ENCODE results near the gene IFI16. TPM values are rescaled to one million over a fixed set of nuclear protein-coding genes. Genes with fewer than 3 reads are reported as not detected.
"Not testable (repeated sequence)": the region's sequence is repeated elsewhere in the genome, so short reads cannot be mapped to it uniquely, and the experiment has no call there.

The IFI16 gene
- total RNA-seq, 2 donors from 2014 or later = 226 to 314 TPM

DNA sequence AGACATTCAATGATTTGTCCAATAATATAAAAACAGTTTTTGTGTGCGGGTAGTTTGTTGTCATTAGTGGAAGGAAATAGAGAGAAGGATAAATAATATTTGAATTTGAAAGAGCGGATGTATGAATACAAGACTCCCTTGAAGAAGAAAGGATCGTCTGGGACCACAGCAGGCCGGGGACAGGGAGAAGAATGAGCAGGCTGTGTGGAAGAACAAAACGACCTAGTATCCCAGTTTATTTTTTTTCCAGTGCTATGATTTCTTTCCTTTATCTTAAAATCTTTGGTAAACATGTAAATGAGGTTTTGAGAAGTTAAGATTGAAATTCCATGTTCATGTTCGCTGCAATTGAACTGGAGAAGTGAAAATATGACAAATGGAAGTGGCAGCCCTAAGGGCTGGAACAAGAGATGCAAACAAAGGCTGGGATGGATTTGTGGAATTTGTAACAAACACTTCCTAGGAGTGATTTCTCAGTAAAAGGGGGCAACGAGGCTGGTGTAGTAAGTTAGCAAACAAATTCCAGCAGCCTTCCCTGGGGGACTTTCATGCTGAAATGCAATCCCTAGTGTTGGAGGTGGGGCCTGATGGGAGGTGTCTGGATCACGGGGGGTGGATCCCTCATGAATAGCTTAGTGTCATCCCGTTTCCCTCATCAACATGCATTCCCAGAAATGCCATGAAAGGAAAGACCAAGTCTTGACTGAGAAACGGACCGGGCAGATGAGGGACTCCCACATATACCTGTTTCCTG is 10.2 kb upstream of the IFI16 start:
- H3K27ac Mint-ChIP-seq = no peak overlapping the region
- DNase-seq (ENCODE audit: low spot score in 2 of 2) = no peak
- H3K9me3 Mint-ChIP-seq = no peaks in the 10 kb centered on the region
- no peak for ATAC-seq
- peaks cover 0 to 10% of the 10 kb centered on the region in 2 donors for H3K36me3 Mint-ChIP-seq

DNA sequence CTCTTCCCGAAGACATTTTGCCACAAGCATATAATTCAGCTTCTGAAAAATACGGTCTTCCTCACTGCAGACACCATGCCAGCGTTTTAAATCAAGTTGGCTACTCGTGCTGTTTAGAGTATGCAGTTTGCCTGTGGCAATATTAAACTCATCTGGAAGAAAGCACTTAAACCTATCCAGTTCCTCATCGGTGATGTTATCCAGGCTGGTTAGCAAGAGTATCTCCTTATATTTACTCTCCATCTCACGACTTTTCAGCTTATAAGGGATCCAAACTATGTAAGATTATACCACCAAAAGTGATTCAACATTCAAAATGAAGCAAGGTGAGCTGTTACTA is 9.7 kb upstream of the IFI16 start:
- Mint-ChIP-seq H3K27ac (no peak overlapping the region), H3K9me3 (no peaks in the 10 kb centered on the region), H3K36me3 (peaks cover 0 to 10% of the 10 kb centered on the region in 2 donors)
- DNase-seq (ENCODE audit: low spot score in 2 of 2) = no peak
- no peak for ATAC-seq

DNA sequence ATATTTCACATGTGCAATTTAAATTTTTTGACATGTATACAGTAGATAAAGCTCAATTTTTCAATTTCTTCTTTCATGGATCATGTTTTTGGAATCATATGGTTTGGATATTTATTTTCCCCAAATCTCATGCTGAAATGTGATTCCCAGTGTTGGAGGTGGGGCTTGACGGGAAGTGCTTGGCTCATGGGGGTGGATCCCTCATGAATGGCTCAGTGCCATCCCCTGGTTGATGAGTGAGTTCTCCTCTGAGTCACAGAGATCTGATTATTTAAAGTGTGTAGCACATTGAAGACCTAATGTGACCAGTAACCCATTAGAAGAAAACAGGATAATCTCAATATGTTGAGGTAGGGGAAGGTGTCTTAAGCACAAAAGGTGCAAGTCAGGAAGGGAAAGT is 9.1 kb upstream of the IFI16 start:
- peak overlapping the region in 1 of 2 donors; percentile 17 for H3K27ac Mint-ChIP-seq
- DNase-seq (ENCODE audit: low spot score in 2 of 2) = no peak

DNA sequence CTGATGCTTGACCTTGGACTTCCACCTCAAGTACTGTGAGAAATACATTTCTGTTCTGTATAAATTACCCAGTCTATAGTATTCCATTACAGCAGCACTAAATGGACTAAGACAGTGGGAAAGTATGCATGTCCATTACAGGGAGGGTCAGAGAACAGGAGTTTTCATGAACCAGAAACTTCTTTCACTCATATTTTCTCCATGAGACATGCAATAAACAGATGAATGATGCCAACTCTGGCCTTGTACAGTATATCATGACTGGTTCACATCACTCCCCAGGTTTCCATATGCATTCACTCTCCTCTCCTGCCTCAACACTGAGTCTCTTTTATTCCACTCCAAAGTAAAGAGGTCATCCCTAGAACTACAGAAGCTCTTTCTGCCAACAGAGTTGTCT is 4.5 kb upstream of the IFI16 start:
- Mint-ChIP-seq H3K27ac (peak overlapping the region in 1 of 2 donors; percentile 11), H3K36me3 (peaks cover 12 to 46% of the 10 kb centered on the region in 2 donors), H3K9me3 (peaks cover 0 to 8% of the 10 kb centered on the region in 2 donors)
- DNase-seq (ENCODE audit: low spot score in 2 of 2) (no peak), ATAC-seq (no peak)

More for the DNA sequence above, 9.1 kb upstream of the IFI16 start:
- peaks cover 0 to 4% of the 10 kb centered on the region in 2 donors for H3K9me3 Mint-ChIP-seq
- H3K36me3 Mint-ChIP-seq = peaks cover 0 to 11% of the 10 kb centered on the region in 2 donors
- no peak for ATAC-seq

DNA sequence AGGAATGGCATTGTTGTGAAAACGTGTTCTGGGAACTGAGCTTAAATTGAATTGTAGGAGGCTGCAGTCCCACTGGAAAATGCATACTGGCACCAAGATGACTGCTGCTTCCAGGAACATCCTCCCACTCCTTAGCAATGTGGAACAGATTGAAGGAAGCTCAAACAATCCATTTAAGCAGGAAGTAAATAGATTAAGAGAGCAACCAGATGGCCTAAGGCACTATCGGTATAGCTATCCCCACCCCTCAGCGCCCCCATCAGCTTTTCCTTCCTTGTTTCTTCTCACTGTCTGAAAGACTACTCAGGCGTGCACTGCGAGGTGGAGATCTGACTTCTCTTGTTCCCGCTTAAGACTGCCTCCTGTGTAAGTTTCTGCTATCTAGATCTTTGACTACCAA is 4.0 kb upstream of the IFI16 start:
- ATAC-seq = no peak
- Mint-ChIP-seq H3K9me3 (peaks cover 0 to 8% of the 10 kb centered on the region in 2 donors), H3K36me3 (peaks cover 16 to 48% of the 10 kb centered on the region in 2 donors), H3K27ac (peak overlapping the region in 1 of 2 donors; percentile 11)
- DNase-seq (ENCODE audit: low spot score in 2 of 2) = no peak

DNA sequence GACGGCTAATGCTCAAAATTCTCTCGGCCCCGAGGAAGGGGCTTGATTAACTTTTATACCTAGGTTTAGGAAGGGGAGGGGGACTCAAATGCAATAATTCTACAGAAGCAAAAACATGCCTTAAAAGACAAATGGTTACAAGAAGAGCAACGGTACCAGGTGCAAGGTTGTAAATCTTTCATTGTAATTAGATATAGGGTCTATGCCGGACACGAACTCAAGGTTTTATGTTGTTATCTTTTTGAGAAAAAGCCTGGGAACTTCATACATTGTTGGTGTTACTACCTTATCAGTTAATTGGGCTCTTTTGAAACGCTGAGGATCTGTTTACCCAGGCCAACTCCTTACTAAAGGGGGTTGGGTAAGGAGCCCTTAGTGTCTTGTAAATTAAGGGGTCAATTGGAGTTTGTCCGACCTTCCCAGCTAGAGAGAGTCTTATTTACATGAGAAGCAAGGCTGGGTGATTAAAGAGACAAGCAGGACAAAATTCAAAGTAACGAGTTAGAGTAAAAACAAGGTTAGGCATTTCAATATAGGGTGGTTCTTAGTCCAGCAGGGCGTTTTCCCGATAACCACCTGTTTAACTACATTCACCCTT is 3.4 kb upstream of the IFI16 start:
- H3K27ac Mint-ChIP-seq = peak overlapping the region in 1 of 2 donors; percentile 11
- H3K36me3 Mint-ChIP-seq = peaks cover 16 to 50% of the 10 kb centered on the region in 2 donors
- H3K9me3 Mint-ChIP-seq; DNase-seq (ENCODE audit: low spot score in 2 of 2); ATAC-seq: not testable (repeated sequence)

DNA sequence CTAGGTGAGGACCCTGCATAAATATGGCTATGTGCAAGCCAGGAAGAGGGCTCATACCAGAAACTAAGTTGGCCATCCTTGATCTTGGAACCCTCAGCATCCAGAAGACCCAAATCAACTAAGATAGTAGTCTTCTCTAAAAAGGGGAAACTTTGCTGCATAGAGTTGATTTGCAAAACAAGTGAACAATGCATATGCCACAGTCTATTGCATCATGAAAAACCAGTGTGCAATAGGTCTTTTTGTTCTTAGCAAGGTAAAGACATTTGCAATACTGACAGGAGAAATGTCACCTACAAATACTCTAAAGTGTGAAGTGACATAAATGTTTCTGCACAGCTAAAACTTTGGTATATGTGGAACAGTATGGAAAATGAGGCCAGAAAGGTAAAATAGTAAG is 2.0 kb upstream of the IFI16 start:
- DNase-seq (ENCODE audit: low spot score in 2 of 2) (no peak), ATAC-seq (no peak)
- Mint-ChIP-seq H3K36me3 (peaks cover 28 to 63% of the 10 kb centered on the region in 2 donors), H3K9me3 (peaks cover 0 to 8% of the 10 kb centered on the region in 2 donors), H3K27ac (peak overlapping the region; percentile 75 to 100)

DNA sequence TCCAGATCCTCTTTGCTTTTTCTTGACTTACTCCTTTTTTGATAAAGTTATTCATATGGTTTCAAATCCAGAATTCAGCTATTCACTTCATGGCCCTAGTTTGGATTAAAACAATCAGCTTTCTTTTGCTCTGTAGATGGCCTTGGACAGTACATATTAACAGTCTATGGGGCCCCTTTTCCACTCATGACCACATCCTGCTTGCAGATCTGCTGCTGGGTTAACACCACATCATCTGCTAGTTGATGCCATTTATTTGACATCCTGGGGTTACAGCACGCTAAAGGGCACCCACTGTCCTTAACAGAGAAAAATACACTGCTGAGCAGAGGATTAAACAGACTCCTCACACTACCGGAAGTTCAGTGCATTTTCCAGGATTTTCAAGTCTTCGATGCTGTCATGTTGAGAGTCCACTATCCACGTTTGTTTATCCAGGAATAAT is 941 bp upstream of the IFI16 start:
- Mint-ChIP-seq H3K36me3 (peaks cover 39 to 73% of the 10 kb centered on the region in 2 donors), H3K9me3 (peaks cover 0 to 8% of the 10 kb centered on the region in 2 donors), H3K27ac (peak overlapping the region; percentile 100)
- DNase-seq (ENCODE audit: low spot score in 2 of 2) (peak; percentile 63 to 69), ATAC-seq (peak; percentile 41 to 58)

DNA sequence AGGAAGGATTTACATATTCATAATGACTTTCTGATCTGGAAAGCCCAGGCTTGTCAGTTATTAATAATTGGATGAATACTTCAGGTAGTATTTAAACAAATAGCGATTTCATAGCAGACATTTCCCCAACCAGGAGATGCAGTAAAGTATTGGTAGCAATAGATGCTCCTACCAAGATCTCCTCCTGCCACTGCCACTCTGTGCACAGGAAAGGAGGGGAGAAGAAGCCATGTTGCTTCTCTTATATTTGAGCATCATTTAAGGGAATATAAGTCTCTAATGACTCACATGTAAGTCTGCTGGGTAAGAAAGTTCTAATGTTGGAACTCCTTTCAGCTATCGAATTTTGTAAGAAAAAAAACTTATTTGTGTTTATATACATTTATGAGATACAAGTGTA is 420 bp upstream of the IFI16 start:
- DNase-seq (ENCODE audit: low spot score in 2 of 2) (peak in 1 of 2 donors; percentile 28), ATAC-seq (peak; percentile 22 to 49)
- Mint-ChIP-seq H3K9me3 (peaks cover 0 to 8% of the 10 kb centered on the region in 2 donors), H3K36me3 (peaks cover 44 to 78% of the 10 kb centered on the region in 2 donors), H3K27ac (peak overlapping the region; percentile 100)

DNA sequence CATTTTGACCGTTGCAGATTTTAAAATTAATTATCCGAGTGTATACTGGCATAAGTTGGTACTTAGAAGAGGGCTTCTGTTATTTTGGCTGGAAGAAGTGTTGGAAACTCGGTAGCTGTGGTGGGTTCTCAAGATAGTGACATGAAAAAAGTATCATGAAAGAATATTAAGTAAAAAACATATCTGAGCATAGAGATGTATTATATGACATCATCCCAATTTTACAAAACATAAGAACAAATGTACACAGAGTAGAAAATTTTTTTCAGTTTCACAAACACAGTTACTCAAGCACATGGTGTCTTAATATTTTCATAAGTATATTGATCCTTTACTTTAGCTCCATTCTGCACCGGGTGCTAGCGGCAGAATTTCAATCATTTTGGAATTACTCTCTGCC is 684 bp downstream of the IFI16 start:
- Mint-ChIP-seq H3K9me3 (peaks cover 2 to 6% of the 10 kb centered on the region in 2 donors), H3K27ac (peak overlapping the region; percentile 100), H3K36me3 (peaks cover 55 to 87% of the 10 kb centered on the region in 2 donors)
- DNase-seq (ENCODE audit: low spot score in 2 of 2) = no peak
- peak in 1 of 2 donors; percentile 2 for ATAC-seq

DNA sequence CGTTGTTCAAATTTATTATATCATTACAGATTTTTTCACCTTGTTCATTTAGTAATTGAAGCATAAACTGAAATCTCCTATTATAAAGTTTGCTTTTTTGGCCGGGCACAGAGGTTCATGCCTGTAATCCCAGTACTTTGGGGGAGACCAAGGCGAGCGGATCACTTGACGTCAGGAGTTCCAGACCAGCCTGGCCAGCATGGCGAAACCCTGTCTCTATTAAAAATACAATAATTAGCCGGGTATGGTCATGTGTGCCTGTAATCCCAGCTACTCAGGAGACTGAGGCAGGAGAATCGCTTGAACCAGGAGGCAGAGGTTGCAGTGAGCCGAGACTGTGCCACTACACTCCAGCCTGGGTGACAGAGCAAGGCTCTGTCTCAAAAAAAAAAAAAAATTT is 1.3 kb downstream of the IFI16 start:
- peaks cover 61 to 87% of the 10 kb centered on the region in 2 donors for H3K36me3 Mint-ChIP-seq
- not testable (repeated sequence) for H3K9me3 Mint-ChIP-seq, ATAC-seq
- H3K27ac Mint-ChIP-seq = peak overlapping the region; percentile 100
- peak in 1 of 2 donors; percentile 33 for DNase-seq (ENCODE audit: low spot score in 2 of 2)

DNA sequence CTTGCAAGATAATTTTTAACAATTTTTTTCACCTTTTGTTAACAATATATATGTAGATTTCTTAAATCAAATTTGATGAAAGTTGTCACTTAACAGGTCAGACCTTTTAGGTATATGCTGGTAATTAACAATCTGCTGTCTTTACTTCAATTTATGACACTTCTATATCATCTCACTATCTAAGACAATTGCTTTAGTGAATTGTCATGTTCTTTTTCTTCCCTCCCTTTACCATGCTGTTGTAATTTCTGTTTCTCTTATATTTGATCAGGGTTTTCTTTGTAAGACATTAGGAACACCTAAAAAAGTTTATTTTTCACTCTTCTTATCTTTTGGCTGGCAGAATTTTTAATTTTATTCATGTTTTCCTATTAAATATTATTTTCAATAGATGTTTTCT is 2.0 kb downstream of the IFI16 start:
- Mint-ChIP-seq H3K9me3 (peaks cover under 1 to 4% of the 10 kb centered on the region in 2 donors), H3K36me3 (peaks cover 66 to 87% of the 10 kb centered on the region in 2 donors), H3K27ac (peak overlapping the region; percentile 99 to 100)
- ATAC-seq = no peak
- no peak for DNase-seq (ENCODE audit: low spot score in 2 of 2)

DNA sequence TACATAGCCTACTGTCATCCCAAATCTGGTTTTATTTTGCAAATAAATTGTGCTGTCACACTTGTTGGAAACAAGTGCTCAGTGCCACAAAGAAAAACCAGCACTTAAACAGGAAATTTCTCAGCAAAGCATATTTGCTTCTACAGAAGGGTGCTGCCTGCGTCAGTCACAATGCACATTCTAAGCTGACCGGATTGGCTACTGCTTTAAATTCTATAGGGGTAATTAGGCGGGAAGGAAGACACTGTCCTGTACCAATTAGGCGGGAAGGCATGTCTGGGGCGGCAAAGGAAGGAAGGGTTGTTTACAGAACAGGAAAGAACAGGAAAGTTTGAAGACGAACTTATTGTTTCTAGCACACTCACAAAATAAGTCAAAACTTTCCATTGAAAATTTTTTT is 2.8 kb downstream of the IFI16 start:
- peak; percentile 54 to 62 for ATAC-seq
- H3K27ac Mint-ChIP-seq = peak overlapping the region; percentile 99 to 100
- peaks cover 70 to 84% of the 10 kb centered on the region in 2 donors for H3K36me3 Mint-ChIP-seq
- peak; percentile 62 to 69 for DNase-seq (ENCODE audit: low spot score in 2 of 2)
- peaks cover 0 to 4% of the 10 kb centered on the region in 2 donors for H3K9me3 Mint-ChIP-seq

DNA sequence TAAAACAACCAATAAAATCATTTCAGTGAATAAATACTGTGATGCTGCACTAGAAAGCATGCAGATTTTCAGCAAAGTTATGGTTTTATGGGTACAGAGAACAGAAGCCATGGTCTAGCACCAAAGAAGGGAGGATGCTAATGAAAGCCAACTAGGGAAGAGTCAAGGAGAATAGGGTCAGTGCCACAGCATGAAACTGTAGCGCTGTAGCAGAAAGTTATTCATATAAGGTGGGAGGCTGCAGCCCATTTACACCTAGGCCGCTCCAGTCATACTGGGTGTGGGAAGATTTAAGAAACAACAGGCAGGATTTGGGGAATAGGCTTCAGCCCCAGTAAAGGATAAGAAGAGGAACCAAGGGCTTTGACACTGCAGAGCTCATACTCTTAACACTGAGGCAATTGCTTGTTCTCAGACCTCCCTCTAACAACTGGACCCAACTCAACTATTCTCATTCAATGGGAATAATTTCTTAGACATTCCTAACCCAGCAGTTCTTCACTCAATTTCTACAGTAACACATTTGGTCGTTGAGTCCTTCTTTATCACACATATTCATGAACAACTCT is 4.4 kb downstream of the IFI16 start:
- ATAC-seq = no peak
- DNase-seq (ENCODE audit: low spot score in 2 of 2) = no peak
- Mint-ChIP-seq H3K27ac (peak overlapping the region; percentile 99 to 100), H3K36me3 (peaks cover 72 to 87% of the 10 kb centered on the region in 2 donors), H3K9me3 (peaks cover 0 to 4% of the 10 kb centered on the region in 2 donors)

DNA sequence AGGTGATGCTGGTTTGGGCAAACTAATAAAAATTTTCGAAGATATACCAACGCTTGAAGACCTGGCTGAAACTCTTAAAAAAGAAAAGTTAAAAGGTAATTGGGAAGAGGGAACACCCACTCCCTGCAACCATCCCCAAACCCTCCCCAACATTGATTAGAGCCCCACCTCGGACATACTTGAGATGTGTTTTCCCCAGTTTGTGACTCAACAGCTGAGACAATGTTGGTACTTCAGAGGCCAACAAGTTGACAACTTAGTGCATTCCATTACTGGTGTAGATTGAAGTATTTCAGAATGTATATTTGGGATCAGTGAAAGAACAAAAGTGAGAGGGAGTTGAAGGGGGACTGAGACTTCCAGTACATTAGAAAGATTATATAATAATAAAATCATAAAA is 5.1 kb downstream of the IFI16 start:
- no peak for ATAC-seq
- peak overlapping the region; percentile 99 to 100 for H3K27ac Mint-ChIP-seq
- H3K9me3 Mint-ChIP-seq = peaks cover 0 to 4% of the 10 kb centered on the region in 2 donors
- DNase-seq (ENCODE audit: low spot score in 2 of 2) = no peak
- peaks cover 76 to 92% of the 10 kb centered on the region in 2 donors for H3K36me3 Mint-ChIP-seq

DNA sequence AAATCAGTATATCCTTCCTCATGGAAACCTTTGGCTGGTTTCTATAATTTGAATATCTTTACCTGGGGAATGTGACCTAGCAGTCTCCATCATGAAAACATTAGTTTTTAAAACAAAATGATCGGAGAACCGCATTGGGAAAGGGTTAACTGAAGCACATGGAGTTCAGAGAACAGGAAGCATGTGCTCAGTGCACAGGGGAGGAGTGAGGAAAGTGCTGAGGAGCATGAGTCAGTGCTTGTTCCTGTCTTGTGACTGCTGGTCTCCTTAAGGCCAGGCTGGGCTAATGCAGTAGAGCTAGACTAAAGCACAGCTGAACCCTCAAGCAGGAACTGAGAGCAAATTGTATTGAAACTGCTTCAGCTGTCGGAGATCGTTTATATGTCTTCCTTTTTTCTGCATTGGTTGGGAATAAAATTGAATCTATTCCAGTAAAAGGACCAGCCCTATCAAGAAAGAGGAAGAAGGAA is 5.8 kb downstream of the IFI16 start:
- peak overlapping the region; percentile 98 to 100 for H3K27ac Mint-ChIP-seq
- peaks cover 0 to 4% of the 10 kb centered on the region in 2 donors for H3K9me3 Mint-ChIP-seq
- H3K36me3 Mint-ChIP-seq = peaks cover 75 to 92% of the 10 kb centered on the region in 2 donors
- ATAC-seq (peak; percentile 89 to 91), DNase-seq (ENCODE audit: low spot score in 2 of 2) (peak; percentile 55 to 65)

DNA sequence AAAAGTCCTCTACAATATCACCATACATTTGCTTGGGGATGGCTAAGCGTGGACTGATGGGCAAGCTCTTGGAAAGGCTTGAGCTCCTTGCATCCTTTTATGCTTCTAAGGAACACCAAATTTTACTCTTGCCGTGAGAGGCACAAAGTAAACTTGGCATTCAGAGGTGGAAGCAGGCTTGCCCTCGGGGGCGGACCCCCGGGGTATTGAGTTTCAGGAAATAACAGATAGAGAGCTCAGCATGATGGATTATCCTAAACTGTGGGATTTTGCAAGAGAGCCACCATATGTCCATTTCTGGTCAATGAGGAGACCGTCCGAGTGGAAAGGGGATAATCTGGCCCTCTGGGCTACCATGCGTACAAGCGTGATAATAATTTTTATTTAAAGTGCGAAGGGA is 14.0 kb downstream of the IFI16 start:
- Mint-ChIP-seq H3K27ac (peak overlapping the region in 1 of 2 donors; percentile 36), H3K9me3 (peaks cover 0 to 4% of the 10 kb centered on the region in 2 donors), H3K36me3 (peaks cover 68 to 93% of the 10 kb centered on the region in 2 donors)
- no peak for DNase-seq (ENCODE audit: low spot score in 2 of 2)
- no peak for ATAC-seq
